ENCODE results near the gene C5orf47. TPM values are rescaled to one million over a fixed set of nuclear protein-coding genes. Genes with fewer than 3 reads are reported as not detected.

C5orf47 gene
- total RNA-seq, 1 donor from 2014 or later, result 0.08 TPM

GRCh38 chr5:173981185-173981761, 7.7 kb upstream of the C5orf47 start:
- intact Hi-C loops (cut with micrococcal nuclease), result no loop called here
- TF ChIP-seq CTCF (IDR thresholded peaks at IDR 0.05; ENCODE audit: borderline replicate concordance), result no peak
- DNase-seq, result no peak
- no peaks in the 10 kb centered on the region for H3K36me3 ChIP-seq
- H3K4me3 ChIP-seq, result no peak overlapping the region
- no peak overlapping the region for H3K27ac ChIP-seq (replicated peaks)
- H3K4me1 ChIP-seq, result no peaks in the 10 kb centered on the region
- H3K9me3 ChIP-seq (replicated peaks), result no peaks in the 10 kb centered on the region
- H3K27me3 ChIP-seq (ENCODE audit: low read depth), result peaks cover 8% of the 10 kb centered on the region

- TF ChIP-seq CTCF (IDR thresholded peaks at IDR 0.05; ENCODE audit: borderline replicate concordance), result peak; percentile 65
- intact Hi-C loops (cut with micrococcal nuclease), result no loop called here
Measured at GRCh38 chr5:173984218-173984617, 4.8 kb upstream of the C5orf47 start.

GRCh38 chr5:173989432-173990082, 587 bp downstream of the C5orf47 start:
- H3K36me3 ChIP-seq, result no peaks in the 10 kb centered on the region
- no peak overlapping the region for H3K4me3 ChIP-seq
- no peak for DNase-seq
- H3K9me3 ChIP-seq (replicated peaks), result no peaks in the 10 kb centered on the region
- H3K27ac ChIP-seq (replicated peaks), result no peak overlapping the region
- no peaks in the 10 kb centered on the region for H3K4me1 ChIP-seq
- no peak for TF ChIP-seq CTCF (IDR thresholded peaks at IDR 0.05; ENCODE audit: borderline replicate concordance)
- intact Hi-C loops (cut with micrococcal nuclease), result no loop called here
- H3K27me3 ChIP-seq (ENCODE audit: low read depth), result no peaks in the 10 kb centered on the region

More at GRCh38 chr5:173984218-173984617, 4.8 kb upstream of the C5orf47 start:
- peaks cover 8% of the 10 kb centered on the region for H3K27me3 ChIP-seq (ENCODE audit: low read depth)
- H3K27ac ChIP-seq (replicated peaks), result no peak overlapping the region
- DNase-seq, result no peak
- H3K4me1 ChIP-seq, result no peaks in the 10 kb centered on the region
- H3K4me3 ChIP-seq, result no peak overlapping the region
- no peaks in the 10 kb centered on the region for H3K36me3 ChIP-seq
- no peaks in the 10 kb centered on the region for H3K9me3 ChIP-seq (replicated peaks)

- Histone ChIP-seq H3K27ac (replicated peaks) (no peak overlapping the region), H3K4me3 (no peak overlapping the region), H3K9me3 (replicated peaks) (no peaks in the 10 kb centered on the region), H3K4me1 (no peaks in the 10 kb centered on the region), H3K36me3 (no peaks in the 10 kb centered on the region), H3K27me3 (ENCODE audit: low read depth) (peaks cover 15% of the 10 kb centered on the region)
- DNase-seq, result no peak
- intact Hi-C loops (cut with micrococcal nuclease), result no loop called here
- no peak for TF ChIP-seq CTCF (IDR thresholded peaks at IDR 0.05; ENCODE audit: borderline replicate concordance)
Measured at GRCh38 chr5:173997331-173997730, 8.4 kb downstream of the C5orf47 start.

- Histone ChIP-seq H3K27me3 (ENCODE audit: low read depth) (peaks cover 15% of the 10 kb centered on the region), H3K9me3 (replicated peaks) (no peaks in the 10 kb centered on the region), H3K4me3 (no peak overlapping the region), H3K4me1 (no peaks in the 10 kb centered on the region), H3K36me3 (no peaks in the 10 kb centered on the region), H3K27ac (replicated peaks) (no peak overlapping the region)
- TF ChIP-seq CTCF (IDR thresholded peaks at IDR 0.05; ENCODE audit: borderline replicate concordance), result no peak
- no peak for DNase-seq
- intact Hi-C loops (cut with micrococcal nuclease), result no loop called here
Measured at GRCh38 chr5:173998531-173998930, 9.6 kb downstream of the C5orf47 start.
